Nephron progenitor cell (in vitro differentiated cells): ENCODE data around the gene PCP2.

Source experiments
- DNase-seq: peaks from one replicate; pipeline ENCODE4 v3.0.0; 2021
- H3K27ac Mint-ChIP-seq: 2 replicates; pipeline ENCODE4 v1.8.0; 2021; ENCODE audit warnings: mild to moderate bottlenecking, moderate library complexity, mixed read lengths
- H3K27me3 Mint-ChIP-seq: 2 replicates; pipeline ENCODE4 v1.8.0; 2021; ENCODE audit warnings: mild to moderate bottlenecking, low read depth, mixed read lengths; ENCODE audit not compliant: poor library complexity
- H3K36me3 Mint-ChIP-seq: 2 replicates; pipeline ENCODE4 v1.8.0; 2021; ENCODE audit warnings: low read depth, mixed read lengths
- H3K4me1 Mint-ChIP-seq: 2 replicates; pipeline ENCODE4 v1.8.0; 2021; ENCODE audit warnings: mixed read lengths
- H3K4me3 Mint-ChIP-seq: 2 replicates; pipeline ENCODE4 v1.8.0; 2021; ENCODE audit warnings: mild to moderate bottlenecking, moderate library complexity, mixed read lengths
- H3K9me3 Mint-ChIP-seq: 2 replicates; pipeline ENCODE4 v1.8.0; 2021; ENCODE audit warnings: mild to moderate bottlenecking, moderate library complexity, mixed read lengths
- TF ChIP-seq, protein P1 (sequence below): fragments of 200-600 bp; sonication (generic); IDR thresholded peaks from 2 replicates; pipeline ENCODE4 v1.5.0; 2021; ENCODE audit warnings: antibody characterized with exemption

PCP2 gene

DNA sequence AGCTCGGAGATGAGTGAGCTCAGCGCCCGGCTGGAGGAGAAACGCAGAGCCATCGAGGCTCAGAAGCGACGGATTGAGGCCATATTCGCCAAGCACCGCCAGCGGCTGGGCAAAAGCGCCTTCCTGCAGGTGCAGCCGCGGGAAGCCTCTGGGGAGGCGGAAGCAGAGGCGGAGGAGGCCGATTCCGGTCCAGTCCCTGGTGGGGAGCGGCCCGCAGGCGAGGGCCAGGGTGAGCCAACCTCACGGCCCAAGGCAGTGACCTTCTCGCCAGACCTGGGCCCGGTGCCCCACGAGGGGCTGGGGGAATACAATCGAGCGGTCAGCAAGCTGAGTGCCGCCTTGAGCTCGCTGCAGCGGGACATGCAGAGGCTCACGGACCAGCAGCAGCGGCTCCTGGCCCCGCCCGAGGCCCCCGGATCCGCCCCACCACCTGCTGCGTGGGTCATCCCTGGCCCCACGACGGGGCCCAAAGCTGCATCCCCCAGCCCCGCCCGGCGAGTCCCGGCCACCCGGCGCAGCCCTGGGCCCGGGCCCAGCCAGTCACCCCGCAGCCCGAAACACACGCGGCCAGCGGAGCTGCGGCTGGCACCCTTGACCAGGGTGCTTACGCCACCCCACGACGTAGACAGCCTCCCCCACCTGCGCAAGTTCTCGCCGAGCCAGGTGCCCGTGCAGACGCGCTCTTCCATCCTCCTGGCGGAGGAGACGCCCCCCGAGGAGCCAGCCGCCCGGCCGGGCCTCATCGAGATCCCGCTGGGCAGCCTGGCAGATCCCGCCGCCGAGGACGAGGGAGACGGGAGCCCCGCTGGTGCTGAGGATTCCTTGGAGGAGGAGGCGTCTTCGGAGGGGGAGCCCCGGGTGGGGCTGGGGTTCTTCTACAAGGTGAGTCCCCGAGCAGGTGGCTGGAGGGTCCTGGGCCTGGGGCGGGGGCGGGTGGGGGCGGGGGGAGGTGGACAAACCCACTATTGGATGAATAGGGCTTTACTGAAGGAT is 20.9 kb downstream of the PCP2 start:
- no peak overlapping the region for H3K27ac Mint-ChIP-seq
- no peak overlapping the region for H3K4me3 Mint-ChIP-seq
- DNase-seq, result no peak
- H3K4me1 Mint-ChIP-seq, result no peaks in the 10 kb centered on the region
- TF ChIP-seq, protein P1, sequence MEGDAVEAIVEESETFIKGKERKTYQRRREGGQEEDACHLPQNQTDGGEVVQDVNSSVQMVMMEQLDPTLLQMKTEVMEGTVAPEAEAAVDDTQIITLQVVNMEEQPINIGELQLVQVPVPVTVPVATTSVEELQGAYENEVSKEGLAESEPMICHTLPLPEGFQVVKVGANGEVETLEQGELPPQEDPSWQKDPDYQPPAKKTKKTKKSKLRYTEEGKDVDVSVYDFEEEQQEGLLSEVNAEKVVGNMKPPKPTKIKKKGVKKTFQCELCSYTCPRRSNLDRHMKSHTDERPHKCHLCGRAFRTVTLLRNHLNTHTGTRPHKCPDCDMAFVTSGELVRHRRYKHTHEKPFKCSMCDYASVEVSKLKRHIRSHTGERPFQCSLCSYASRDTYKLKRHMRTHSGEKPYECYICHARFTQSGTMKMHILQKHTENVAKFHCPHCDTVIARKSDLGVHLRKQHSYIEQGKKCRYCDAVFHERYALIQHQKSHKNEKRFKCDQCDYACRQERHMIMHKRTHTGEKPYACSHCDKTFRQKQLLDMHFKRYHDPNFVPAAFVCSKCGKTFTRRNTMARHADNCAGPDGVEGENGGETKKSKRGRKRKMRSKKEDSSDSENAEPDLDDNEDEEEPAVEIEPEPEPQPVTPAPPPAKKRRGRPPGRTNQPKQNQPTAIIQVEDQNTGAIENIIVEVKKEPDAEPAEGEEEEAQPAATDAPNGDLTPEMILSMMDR, result no peak
- no peaks in the 10 kb centered on the region for H3K27me3 Mint-ChIP-seq
- no peaks in the 10 kb centered on the region for H3K9me3 Mint-ChIP-seq
- no peaks in the 10 kb centered on the region for H3K36me3 Mint-ChIP-seq

DNA sequence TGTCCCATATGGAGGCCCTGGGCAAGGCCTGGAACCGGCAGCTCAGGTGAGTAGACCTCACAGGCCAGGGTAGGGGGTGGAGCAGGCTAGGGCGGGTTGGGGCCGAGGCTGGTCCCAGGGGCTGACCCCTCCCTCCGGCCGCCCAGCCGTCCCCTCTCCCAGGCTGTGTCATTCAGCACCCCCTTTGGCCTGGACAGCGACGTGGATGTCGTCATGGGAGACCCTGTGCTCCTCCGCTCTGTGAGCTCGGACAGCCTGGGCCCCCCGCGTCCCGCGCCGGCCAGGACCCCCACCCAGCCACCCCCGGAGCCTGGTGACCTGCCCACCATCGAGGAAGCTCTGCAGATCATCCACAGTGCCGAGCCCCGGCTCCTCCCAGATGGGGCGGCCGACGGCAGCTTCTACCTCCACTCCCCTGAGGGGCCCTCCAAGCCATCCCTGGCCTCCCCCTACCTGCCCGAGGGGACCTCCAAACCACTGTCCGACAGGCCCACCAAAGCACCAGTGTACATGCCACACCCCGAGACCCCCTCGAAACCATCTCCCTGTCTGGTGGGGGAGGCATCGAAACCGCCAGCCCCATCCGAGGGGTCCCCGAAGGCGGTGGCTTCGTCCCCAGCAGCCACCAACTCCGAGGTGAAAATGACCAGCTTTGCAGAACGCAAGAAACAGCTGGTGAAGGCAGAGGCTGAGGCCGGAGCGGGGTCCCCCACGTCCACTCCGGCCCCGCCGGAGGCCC is 21.8 kb downstream of the PCP2 start:
- H3K9me3 Mint-ChIP-seq, result no peaks in the 10 kb centered on the region
- H3K4me3 Mint-ChIP-seq, result no peak overlapping the region
- no peaks in the 10 kb centered on the region for H3K36me3 Mint-ChIP-seq
- no peaks in the 10 kb centered on the region for H3K4me1 Mint-ChIP-seq
- H3K27me3 Mint-ChIP-seq, result no peaks in the 10 kb centered on the region
- no peak overlapping the region for H3K27ac Mint-ChIP-seq
- peak; percentile 54 for DNase-seq
- TF ChIP-seq, protein P1, result no peak

DNA sequence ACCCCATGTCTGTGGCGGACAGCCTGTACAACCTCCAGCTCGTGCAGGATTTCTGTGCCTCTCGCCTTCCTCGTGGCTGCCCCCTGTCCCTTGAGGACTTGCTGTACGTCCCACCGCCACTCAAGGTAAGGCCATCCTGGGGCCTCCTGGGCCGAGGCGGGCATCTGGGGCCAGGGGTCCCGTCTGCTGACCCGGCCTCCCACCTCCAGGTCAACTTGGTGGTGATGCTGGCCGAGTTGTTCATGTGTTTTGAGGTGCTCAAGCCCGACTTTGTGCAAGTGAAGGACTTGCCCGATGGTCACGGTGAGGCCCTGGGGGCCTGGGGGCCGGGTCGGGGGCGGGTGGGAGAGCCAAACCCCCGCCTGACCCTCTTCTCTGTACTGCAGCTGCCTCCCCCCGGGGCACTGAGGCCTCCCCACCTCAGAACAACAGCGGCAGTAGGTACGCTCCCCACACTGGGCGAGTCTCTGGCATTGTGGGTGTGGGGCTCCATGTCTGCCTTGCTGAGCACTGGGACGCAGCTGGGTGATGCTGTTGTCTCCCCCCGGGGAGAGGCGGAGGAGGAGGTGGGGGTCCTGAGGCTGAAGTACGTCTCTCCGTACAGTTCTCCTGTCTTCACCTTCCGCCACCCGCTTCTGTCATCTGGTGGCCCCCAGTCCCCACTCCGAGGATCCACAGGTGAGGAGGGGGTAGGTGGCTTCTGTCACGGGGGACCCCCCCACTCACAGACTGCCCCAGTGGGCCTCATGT is 22.9 kb downstream of the PCP2 start:
- H3K27ac Mint-ChIP-seq, result no peak overlapping the region
- H3K27me3 Mint-ChIP-seq, result no peaks in the 10 kb centered on the region
- no peaks in the 10 kb centered on the region for H3K36me3 Mint-ChIP-seq
- TF ChIP-seq, protein P1, result no peak
- no peak for DNase-seq
- H3K9me3 Mint-ChIP-seq, result no peaks in the 10 kb centered on the region
- no peak overlapping the region for H3K4me3 Mint-ChIP-seq
- H3K4me1 Mint-ChIP-seq, result no peaks in the 10 kb centered on the region

DNA sequence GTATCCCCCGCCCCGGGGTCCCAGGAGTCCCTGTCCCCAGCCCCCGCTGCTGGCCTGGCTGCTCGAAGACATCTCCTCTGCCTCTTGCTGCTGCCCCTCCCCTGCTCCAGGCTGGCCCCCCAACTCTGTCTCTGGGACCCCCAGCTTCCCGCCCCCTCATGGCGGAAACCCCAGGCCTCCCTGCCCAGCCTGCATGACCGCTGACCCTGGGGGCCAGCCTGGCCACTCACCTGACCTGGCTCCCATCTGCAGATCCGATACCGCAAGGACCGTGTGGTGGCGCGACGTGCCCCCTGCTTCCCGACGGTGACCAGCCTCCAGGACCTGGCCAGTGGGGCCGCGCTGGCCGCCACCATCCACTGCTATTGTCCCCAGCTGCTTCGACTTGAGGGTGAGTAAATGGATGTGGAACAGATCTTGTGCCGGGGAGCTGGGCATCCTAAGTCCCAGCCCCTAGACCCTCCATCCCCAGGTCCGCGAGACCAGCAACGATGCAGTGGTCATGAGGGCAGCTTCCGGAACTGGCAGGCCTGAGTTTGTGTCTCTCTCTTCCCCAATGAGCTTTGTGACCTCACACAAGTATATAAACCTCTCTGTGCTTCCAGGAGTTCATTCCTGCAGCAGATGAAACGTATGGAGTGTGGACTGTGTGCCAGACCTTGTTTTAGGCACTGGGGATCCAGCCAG is 25.5 kb downstream of the PCP2 start:
- TF ChIP-seq, protein P1, result no peak
- peaks cover 10% of the 10 kb centered on the region for H3K27me3 Mint-ChIP-seq
- no peak for DNase-seq
- no peak overlapping the region for H3K27ac Mint-ChIP-seq
- H3K9me3 Mint-ChIP-seq, result no peaks in the 10 kb centered on the region
- no peaks in the 10 kb centered on the region for H3K4me1 Mint-ChIP-seq
- no peak overlapping the region for H3K4me3 Mint-ChIP-seq
- no peaks in the 10 kb centered on the region for H3K36me3 Mint-ChIP-seq

DNA sequence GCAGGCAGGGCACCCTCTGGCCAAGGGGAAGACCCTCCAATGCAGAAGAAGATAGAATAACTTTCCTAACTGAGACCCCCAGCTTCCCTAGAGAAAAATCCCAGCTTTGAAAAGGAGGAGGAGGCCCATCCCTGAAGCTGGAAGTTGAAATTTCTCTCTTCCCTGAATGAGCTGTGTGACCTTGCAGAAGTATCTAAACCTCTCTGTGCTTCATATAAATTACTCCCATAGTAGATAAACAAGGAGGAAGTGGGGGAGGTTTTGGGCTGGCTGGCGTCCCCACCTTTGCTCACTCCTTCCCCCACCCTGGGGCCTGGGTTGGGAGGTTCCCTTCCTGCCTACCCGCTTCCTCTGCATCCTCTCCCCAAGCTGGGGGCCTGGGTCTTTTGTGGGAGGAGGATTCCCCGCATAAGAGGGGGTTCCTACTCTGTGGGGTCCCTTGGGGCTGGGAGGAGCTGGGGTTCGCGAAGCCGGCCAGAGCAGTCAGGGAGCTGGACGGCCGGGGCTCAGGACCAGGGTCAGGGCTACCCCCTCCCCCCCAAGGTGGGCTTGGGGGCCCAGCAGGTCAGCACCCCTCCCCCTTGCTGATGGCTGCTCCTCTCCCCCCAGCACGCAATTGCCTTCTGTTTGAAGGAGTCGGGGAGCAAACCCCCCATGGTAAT is 26.2 kb downstream of the PCP2 start:
- Mint-ChIP-seq H3K36me3 (no peaks in the 10 kb centered on the region), H3K4me3 (no peak overlapping the region), H3K9me3 (no peaks in the 10 kb centered on the region), H3K27ac (no peak overlapping the region), H3K4me1 (no peaks in the 10 kb centered on the region), H3K27me3 (peaks cover 10% of the 10 kb centered on the region)
- TF ChIP-seq, protein P1, result no peak
- no peak for DNase-seq
